ENCODE measurements around the gene HOXD12.

Gene HOXD12

GRCh38 chr2:176103194-176103593 is 3.6 kb downstream of the HOXD12 start:
- H3K27ac ChIP-seq: peak overlapping the region in 2 of 21 experiments; percentile 82 to 88
- no peak overlapping the region for H3K4me3 ChIP-seq

GRCh38 chr2:176103742-176104315 is 4.2 kb downstream of the HOXD12 start:
- Histone ChIP-seq H3K27ac (peak overlapping the region in 3 of 21 experiments; percentile 42 to 88 (median 82)), H3K4me3 (peak overlapping the region in 1 of 7 experiments; percentile 39)

DNA sequence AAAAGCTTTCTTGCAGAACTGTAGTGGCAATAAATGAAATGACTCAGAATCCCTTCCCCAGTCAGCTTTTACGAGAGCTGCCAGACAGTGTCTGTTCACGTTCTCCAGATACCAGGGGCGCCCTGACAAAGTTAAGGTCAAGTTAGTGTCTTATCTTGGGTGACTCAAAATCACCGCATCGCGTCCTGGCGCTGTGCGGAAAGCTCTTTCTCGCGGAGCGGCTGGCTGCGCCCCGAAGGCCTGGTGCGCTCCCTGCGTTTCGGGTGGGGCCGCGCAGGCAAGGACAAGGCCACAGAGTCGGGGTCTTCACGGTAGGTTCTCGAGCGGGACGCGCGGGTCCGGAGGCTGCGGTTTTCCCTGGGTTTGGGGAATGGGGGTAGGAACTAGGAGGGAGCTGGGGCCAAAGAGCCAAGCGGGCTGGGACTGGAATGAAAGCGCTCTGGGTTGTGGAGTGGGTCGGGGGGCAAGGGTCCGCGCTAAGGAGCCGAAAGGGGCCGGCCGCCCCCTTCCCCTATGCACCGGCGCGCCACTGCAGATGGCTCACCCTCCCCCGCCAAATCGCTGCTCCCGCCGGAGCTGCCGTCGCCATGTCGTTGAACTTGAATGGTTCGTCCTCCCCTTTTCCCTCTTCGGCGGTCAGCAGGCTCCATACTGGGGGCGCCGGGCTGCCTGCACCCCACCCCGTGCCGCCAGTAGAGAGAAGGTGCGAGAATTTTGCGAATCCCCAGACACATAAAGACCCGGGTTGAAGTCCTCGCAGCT is 4.9 kb downstream of the HOXD12 start:
- Histone ChIP-seq H3K27ac (peak overlapping the region in 4 of 21 experiments; percentile 55 to 88 (median 81)), H3K4me3 (peak overlapping the region in 3 of 7 experiments; percentile 11 to 39 (median 13))

DNA sequence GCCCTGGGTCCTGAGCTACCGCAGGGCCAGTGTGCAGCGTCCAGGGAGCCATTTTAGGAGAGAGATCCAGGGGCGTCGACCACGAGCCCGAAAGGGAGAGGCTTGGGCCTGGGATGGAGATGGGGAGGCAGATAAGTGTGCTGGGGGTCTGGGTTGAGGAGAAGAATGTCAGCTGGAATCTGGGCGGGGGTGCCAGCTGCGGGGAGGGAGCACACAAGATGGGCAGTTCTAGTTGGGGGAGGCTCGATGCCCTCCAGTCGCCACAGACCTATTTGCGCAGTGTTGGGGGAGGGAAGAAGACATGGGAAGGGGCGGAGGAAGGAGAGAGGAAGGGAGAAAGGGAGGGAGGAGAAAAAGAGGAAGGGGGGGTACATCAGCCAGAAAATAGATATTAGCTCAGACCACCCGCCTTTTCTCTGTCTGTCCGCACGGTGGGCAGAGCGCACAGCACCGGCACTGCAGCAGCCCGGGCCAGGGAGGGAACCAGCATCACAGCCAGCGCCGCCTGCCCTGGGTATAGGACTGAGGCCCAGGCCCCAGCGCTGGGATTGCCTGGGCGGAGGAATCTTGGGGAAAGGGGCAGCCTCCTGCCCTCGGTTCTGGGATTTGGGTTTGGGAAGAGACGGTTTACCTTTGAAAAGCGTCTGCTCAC is 5.6 kb downstream of the HOXD12 start:
- peak overlapping the region in 4 of 21 experiments; percentile 70 to 88 (median 81) for H3K27ac ChIP-seq
- peak overlapping the region in 2 of 7 experiments; percentile 13 to 39 for H3K4me3 ChIP-seq

DNA sequence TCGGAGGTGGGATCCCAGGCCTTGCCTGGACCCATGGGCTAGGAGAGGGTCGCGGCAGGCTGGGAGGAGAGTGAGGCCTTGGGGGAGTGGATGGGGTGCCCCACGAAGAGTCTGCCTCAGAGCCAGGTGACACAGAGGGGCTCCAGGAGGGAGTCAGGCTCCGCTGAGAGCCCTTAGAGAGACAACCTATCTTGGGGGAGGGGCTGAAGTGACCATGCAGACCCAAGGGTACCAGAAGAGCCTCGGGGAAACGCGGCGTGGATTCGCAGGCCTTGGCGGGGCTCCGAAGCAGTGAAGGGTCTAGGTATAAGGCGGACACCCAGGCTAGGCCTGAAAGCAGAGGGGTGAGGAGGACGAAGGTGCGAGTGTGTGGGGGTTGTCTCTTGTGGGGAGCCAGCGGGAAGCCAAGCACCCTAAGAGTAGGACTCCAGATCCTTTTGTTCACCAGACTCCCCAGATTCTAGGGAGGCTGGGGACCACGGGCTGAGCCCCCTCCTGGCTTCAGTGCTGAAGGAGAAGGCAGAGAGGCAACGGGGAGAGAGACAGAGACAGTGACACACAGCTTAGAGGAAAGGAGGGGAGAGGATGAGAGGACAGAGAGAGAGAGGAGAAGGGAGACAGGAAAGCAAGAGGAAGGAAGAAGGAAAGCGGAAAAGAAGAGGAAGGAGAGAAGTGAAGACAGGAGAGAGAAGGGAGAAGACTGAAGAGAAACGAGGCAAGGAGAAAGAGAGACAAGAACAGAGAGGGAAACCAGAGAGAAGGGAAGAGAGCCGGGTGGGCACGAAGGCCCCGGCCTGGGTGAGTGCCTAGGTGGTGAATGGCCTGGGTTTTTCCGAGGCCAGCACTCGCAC is 6.4 kb downstream of the HOXD12 start:
- Histone ChIP-seq H3K27ac (peak overlapping the region in 4 of 21 experiments; percentile 36 to 80 (median 73)), H3K4me3 (peak overlapping the region in 2 of 7 experiments; percentile 39 to 45)

DNA sequence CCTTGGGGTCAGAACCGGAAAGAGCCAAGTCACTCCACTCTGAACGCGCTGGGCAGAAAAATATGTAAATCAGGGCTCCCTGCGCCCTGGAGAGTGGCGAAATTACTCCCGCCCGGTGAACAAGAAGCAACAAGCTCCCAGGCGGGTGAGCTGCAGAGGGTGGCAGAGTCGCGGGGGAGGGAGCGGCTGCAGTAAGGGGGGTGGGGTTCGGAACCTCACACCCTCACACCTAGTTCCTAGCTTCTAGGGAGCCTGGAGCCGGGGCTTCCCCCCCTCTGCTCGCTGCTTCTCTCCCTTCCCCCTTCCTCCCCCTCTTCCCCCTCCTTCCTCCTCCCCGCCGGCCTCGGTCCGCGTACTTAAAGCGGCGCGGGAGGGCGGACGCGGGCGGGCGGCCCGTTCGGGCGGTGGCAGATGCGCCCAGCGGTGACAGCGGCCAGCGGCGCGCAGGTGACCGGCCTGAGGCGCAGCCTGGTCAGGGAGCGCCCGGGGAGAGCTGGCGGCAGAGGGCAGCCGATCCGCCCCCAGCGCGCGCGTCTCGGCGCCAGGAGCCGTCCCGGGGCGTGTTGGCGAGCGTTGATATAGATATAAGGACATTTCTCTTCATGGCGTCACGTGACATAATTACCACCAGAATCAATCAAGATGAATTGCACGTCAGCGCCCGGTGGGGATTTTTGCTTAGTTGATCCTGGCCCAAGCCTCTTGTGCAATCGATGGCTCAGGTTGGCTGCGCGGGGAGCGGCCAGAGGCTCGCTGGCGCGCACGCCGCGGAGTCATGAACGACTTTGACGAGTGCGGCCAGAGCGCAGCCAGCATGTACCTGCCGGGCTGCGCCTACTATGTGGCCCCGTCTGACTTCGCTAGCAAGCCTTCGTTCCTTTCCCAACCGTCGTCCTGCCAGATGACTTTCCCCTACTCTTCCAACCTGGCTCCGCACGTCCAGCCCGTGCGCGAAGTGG is 7.3 kb downstream of the HOXD12 start, which contains the start of gene HOXD11:
TSS of gene HOXD11 (plus strand) at position 700 of the 959 bp plus-strand sequence. CDS start at position 776, 76 bp downstream.
- peak within 1 kb of the TSS in 4 of 21 experiments; percentile 10 to 80 (median 60) for H3K27ac ChIP-seq
- H3K4me3 ChIP-seq: peak within 1 kb of the TSS; percentile 16 to 45 (median 29)

DNA sequence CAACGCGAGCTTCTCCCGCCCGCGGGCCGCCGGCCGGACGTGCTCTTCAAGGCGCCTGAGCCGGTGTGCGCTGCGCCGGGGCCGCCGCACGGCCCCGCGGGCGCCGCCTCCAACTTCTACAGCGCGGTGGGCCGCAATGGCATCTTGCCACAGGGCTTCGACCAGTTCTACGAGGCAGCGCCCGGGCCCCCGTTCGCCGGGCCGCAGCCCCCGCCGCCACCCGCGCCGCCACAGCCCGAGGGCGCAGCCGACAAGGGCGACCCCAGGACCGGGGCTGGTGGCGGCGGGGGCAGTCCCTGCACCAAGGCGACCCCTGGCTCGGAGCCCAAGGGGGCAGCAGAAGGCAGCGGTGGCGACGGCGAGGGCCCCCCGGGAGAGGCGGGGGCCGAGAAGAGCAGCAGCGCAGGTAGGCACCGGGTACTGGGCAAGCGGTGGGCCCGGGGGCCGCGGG is 8.2 kb downstream of the HOXD12 start:
- H3K27ac ChIP-seq: peak overlapping the region in 1 of 21 experiments; percentile 61
- H3K4me3 ChIP-seq: peak overlapping the region in 3 of 7 experiments; percentile 8 to 25 (median 25)

GRCh38 chr2:176109192-176109901 is 9.8 kb downstream of the HOXD12 start:
- Histone ChIP-seq H3K4me3 (no peak overlapping the region), H3K27ac (no peak overlapping the region)

- H3K27ac ChIP-seq: no peak overlapping the region
- no peak overlapping the region for H3K4me3 ChIP-seq
These were observed 10.4 kb downstream of the HOXD12 start for GRCh38 chr2:176109946-176110345.

DNA sequence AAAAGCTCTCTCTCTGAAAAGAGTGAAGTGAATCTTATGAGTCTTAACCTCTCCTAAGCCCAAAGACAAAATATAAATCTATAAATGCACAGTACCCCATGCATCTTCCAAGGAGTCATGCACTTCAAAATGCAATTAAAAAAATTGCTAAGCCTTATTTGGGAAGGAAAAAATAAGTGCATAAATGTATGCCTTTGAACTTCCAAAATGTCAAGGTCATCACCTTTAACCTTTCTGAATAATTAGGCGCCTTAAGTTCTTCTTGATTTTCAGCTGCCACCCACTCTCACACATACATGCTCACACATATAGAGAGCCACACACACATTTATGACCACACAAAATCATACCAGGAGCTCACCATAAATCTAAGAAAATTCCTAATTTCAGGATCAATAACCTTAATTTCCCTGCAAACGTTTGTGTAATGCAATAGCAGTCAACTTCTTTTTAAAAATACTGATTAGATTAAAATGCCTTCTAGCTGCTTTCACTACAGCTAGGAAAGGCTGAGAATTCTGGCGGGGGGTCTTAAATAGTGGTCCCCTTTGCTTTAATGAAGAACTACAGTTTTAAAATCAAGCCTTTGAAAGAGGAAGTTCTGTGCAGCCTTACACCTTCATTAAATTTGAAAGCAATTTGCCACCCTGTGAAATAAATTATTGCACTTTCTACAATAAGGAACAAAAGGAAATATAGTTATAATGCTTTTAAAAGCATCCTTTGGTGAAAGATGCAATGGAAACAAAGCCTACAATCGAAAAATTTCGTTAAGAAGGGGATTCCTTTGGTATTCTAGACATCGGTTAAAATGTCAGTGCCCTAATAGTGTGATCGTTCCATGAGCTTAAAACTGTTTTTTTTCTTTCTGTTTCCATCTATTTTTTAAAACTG is 11.1 kb downstream of the HOXD12 start:
- H3K4me3 ChIP-seq: no peak overlapping the region
- H3K27ac ChIP-seq: no peak overlapping the region

- Histone ChIP-seq H3K4me3 (no peak overlapping the region), H3K27ac (no peak overlapping the region)
These were observed 11.7 kb downstream of the HOXD12 start for GRCh38 chr2:176111309-176111663.

DNA sequence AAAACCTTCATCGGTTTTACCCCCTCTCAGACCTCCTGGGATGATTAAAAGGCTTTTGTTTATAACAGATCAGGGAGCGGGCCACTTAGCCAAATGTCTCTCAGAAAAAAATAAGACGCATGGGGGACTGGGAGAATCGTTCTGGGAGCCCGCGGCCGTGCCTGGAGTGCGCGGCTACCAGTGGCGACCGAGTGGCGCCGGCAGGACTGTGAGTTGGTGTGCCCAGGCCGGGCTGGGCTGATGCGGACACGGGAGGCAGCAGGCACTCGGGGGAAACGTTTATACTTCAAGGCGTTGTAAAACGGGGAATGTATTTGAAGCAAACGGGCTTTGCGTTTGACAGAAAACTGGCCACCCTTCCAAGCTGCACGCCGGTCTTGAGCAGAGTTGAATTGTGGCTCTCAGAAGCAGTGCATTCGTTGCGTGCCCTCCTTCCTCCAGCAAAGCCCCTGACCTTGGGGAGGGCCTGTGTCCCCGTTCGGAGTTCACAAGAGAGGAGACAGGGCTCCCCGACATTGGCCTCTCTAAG is 12.3 kb downstream of the HOXD12 start:
- Histone ChIP-seq H3K4me3 (no peak overlapping the region), H3K27ac (no peak overlapping the region)

DNA sequence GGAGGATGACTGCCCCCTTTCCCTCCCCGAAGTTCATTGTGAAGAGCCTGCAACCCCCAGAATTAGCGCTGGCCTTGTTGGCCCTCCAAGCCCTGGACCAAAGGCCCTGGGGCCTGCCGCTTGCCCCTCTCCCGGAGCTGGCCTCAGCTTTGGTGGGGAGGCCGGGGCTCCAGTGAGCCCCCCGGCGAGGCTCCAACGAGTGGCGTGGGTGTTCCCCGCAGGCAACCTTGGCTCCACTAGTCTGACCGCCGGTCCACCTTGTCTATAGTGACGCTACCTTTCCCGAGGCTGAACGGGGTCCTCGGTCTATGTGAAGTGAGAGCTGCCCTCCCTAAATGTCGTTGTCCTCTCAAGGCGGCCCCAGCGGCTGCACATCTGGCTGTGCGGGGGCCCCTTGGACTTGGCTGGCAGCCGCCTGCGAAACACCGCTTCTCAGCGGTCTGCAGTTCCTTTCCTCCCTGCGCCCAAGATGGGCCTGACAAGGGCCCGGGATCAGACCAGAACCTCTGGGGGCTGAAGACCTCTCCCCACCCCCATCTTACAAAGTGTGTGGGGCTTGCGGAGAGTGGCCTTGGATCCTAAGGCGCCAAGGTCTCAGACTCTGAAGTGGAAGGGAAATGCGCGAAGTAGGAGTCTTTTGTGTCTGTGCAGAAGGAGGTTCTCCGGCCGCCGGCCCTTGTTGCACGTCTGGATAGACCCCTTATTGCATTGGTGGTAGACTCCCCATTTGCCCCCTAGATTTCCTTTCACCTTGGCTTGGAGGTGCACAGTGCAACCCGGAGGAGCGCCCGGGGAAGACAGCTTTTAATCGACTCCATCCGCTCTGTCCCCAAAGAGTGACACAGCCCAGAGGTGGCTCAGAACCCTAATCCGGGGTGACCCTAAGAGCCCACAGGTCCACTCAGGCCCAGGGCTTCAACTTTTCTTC is 13.0 kb downstream of the HOXD12 start:
- H3K27ac ChIP-seq: no peak overlapping the region
- no peak overlapping the region for H3K4me3 ChIP-seq

GRCh38 chr2:176114120-176114929 is 14.7 kb downstream of the HOXD12 start:
- Histone ChIP-seq H3K4me3 (no peak overlapping the region), H3K27ac (no peak overlapping the region)

Data from skin epidermis (tissue), 12 donors.